ENCODE results near the gene CCDC102A.
A peak's percentile ranks its signal among the peaks of the same experiment; 100 is the strongest.

CCDC102A gene

DNA sequence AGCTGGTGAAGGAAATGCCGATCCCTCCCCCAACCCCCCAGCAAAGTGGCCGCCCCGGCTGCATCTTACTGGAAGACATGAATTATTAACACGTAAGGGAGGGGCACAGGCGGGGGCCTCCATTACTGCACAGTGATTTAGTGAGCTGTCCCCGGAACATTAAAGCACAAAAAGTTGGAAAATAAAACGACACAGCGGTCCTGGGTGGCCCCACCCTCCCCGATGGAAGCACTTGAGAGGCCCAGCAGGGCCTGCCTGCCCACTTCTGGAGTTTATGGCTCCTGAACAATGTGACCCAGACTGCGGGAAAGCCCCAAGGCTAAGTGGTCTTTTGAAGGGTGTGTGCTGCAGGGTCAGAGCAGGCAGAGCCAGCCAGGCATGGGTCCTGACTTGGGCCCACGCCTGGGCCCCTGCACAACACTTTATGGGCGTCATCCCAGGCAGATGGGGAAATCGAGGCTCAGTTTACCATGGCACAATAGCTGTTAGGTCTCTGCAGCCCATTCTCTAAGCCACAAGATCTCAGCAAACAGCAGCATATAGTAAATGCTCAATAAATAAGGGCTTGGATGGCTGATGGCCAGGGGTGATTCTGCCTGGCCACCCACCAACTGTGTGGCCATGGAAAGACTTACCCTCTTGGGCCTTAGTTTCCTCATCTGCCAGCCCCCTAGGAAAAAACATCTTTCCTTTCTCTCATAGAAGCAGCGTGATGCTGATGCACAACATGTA, 22.8 kb downstream of the CCDC102A start:
- no peak overlapping the region for H3K4me3 Mint-ChIP-seq
- peaks cover 9% of the 10 kb centered on the region for H3K27me3 Mint-ChIP-seq (ENCODE audit: low read depth)
- H3K4me1 Mint-ChIP-seq = peaks cover 15% of the 10 kb centered on the region
- H3K27ac Mint-ChIP-seq = peak overlapping the region; percentile 92 to 95 (median 94)
- H3K36me3 Mint-ChIP-seq (ENCODE audit: low read depth) = peaks cover 37% of the 10 kb centered on the region
- H3K9me3 Mint-ChIP-seq = no peaks in the 10 kb centered on the region
- TF ChIP-seq, protein P1, sequence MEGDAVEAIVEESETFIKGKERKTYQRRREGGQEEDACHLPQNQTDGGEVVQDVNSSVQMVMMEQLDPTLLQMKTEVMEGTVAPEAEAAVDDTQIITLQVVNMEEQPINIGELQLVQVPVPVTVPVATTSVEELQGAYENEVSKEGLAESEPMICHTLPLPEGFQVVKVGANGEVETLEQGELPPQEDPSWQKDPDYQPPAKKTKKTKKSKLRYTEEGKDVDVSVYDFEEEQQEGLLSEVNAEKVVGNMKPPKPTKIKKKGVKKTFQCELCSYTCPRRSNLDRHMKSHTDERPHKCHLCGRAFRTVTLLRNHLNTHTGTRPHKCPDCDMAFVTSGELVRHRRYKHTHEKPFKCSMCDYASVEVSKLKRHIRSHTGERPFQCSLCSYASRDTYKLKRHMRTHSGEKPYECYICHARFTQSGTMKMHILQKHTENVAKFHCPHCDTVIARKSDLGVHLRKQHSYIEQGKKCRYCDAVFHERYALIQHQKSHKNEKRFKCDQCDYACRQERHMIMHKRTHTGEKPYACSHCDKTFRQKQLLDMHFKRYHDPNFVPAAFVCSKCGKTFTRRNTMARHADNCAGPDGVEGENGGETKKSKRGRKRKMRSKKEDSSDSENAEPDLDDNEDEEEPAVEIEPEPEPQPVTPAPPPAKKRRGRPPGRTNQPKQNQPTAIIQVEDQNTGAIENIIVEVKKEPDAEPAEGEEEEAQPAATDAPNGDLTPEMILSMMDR (IDR thresholded peaks at IDR 0.05; ENCODE audit: unreplicated experiment in 3 of 3) = no peak

DNA sequence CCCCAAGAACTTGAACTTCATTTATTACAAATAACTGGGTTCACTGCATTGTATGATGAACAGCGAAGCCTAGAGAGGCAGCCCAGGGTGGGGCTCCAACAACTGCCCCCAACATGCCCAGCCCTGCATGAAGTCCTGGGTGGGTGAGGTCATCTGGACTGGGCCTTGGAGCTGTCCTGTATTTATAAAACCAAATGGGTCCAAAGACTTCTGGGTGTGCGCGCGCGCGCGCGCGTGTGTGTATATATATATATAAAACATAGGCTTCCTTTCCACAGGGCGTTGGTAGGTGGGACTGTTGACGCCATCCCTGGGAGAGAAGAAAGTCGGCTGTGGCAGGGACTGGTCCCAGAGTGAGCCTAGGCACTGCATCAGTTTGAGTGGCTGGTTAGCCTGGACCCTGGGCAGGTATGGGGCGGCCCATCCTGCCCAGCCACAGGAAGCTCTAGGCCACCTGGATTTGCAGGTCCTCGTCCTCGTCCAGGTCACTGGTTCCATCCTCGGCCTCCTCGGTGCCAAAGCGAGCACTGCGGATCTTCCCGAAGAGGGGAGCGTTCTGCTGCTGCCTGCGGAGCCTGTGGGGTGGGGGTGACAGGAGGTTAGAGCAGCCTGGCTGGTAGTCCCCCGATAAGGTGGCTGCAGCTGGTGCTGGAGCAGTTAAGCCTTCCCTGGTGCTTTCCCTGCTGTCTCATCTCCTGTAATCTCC, 23.9 kb downstream of the CCDC102A start:
- H3K4me1 Mint-ChIP-seq = peaks cover 15% of the 10 kb centered on the region
- peaks cover 33% of the 10 kb centered on the region for H3K36me3 Mint-ChIP-seq (ENCODE audit: low read depth)
- TF ChIP-seq, protein P1 (IDR thresholded peaks at IDR 0.05; ENCODE audit: unreplicated experiment in 3 of 3) = no peak

DNA sequence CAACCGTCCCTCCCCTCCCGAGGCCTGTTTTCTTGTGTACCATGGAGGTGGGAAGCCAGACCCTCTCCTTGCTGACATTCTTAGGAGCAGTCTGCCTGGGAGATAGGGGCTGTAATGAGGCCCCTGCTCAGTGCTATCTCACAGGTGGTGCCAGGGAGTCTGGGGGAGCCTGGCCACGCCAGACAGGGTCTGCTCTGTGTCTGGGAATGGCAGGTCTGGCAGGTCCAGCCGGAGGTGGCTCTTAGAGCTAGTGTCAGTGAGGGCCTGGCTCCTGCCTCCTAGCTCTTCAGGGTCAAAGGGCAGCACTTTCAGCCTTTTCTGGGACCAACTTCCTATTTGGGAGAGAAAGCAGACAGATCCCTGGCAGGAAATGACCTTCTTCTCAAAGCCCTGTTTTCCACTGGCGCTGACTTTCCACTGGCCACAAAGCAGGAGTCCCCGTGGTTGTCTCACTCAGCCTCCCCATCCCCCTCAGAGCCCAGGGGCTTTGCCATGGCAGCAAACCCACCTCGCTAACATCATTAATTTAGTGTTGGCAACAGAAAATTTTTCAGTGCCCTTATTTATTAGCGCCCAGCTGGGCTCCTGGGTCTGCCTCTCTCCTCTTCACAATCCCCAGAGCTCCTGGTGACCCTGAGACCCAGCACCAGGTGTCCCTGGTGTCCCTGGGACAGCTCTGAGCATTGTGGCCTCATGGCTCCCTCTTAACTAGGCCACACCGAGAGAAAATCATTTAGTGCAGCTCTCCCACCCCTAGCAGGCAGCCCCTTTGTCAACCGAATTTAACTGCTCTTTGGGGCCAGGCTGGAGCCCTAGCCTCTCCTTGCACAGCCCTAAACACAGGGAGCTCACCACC, 26.1 kb downstream of the CCDC102A start:
- peaks cover 17% of the 10 kb centered on the region for H3K36me3 Mint-ChIP-seq (ENCODE audit: low read depth)
- H3K27ac Mint-ChIP-seq = peak overlapping the region; percentile 31 to 81 (median 59)
- H3K9me3 Mint-ChIP-seq = no peaks in the 10 kb centered on the region
- peaks cover 20% of the 10 kb centered on the region for H3K4me1 Mint-ChIP-seq
- peaks cover 10% of the 10 kb centered on the region for H3K27me3 Mint-ChIP-seq (ENCODE audit: low read depth)
- TF ChIP-seq, protein P1 (IDR thresholded peaks at IDR 0.05; ENCODE audit: unreplicated experiment in 3 of 3) = no peak
- no peak overlapping the region for H3K4me3 Mint-ChIP-seq

More for the DNA sequence above, 23.9 kb downstream of the CCDC102A start:
- Mint-ChIP-seq H3K9me3 (no peaks in the 10 kb centered on the region), H3K27me3 (ENCODE audit: low read depth) (peaks cover 10% of the 10 kb centered on the region), H3K4me3 (no peak overlapping the region), H3K27ac (peak overlapping the region; percentile 92 to 95 (median 94))

DNA sequence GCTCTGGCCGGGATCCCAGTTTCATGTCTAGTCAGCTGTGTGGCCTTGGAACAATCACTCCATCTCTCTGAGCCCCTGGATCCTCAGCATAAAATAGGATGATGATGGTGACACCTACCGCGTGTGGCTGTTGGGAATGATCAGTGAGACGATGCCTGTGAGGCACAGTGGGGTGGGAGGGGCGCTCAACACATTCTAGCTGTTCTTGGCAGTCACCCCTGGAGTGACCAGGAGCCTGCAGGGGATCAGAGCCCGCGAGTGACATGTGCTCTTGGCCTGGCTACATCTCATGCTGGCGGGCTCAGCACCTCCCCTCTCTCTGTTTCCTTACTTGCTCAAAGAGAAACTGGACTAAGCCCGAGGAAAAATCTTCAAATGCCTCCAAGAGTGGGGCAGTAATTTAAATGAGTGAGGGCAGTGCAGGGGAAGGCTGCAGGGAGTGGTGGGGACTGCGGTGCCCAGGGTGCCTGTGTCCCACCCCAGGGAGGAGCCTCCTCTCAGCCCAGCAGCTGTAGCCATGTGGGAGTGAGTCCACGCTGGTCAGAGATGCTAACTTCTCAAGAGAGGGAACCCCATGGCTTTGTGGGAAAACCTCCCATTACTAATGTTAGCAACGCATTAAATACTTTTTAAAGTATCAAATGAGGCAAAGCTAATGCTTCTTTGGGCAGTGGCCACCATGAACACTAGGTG, 27.0 kb downstream of the CCDC102A start:
- H3K4me3 Mint-ChIP-seq = no peak overlapping the region
- H3K27me3 Mint-ChIP-seq (ENCODE audit: low read depth) = peaks cover 10% of the 10 kb centered on the region
- H3K36me3 Mint-ChIP-seq (ENCODE audit: low read depth) = peaks cover 15% of the 10 kb centered on the region
- H3K9me3 Mint-ChIP-seq = no peaks in the 10 kb centered on the region
- peaks cover 23% of the 10 kb centered on the region for H3K4me1 Mint-ChIP-seq
- peak overlapping the region in 2 of 3 experiments; percentile 54 to 57 for H3K27ac Mint-ChIP-seq
- TF ChIP-seq, protein P1 (IDR thresholded peaks at IDR 0.05; ENCODE audit: unreplicated experiment in 3 of 3) = no peak

DNA sequence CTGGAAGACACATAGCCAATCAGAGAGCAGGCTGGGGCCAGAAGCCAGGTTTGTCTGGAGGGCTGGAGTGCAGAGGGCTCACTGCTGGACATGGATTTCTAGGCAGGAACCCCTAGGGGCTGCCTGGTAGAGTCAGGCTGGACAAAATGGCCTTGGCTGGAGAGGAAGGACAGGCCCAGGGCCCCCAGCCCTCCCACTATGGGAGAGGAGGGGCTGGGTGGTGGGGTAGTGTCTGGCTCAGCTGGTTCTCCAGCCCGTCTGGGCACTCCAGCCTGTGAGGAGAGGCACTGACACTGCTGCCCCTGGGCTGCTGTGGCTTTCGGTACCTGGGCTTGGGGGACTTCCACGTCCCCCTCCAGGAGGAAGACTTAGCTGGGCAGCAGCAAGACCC, 28.3 kb downstream of the CCDC102A start:
- Mint-ChIP-seq H3K27me3 (ENCODE audit: low read depth) (peaks cover 7% of the 10 kb centered on the region), H3K27ac (peak overlapping the region; percentile 45 to 86 (median 62)), H3K4me3 (no peak overlapping the region), H3K9me3 (no peaks in the 10 kb centered on the region), H3K36me3 (ENCODE audit: low read depth) (peaks cover 2% of the 10 kb centered on the region), H3K4me1 (peaks cover 22% of the 10 kb centered on the region)
- TF ChIP-seq, protein P1 (IDR thresholded peaks at IDR 0.05; ENCODE audit: unreplicated experiment in 3 of 3) = no peak

All from nephron (organoid).